WTC11 (cell line): ENCODE data around the gene CNTNAP5. TPM values are rescaled to one million over a fixed set of nuclear protein-coding genes. Genes with fewer than 3 reads are reported as not detected.

Experiments
- ATAC-seq: fragments of 200-7000 bp; cut with Tn5 transposase; 2 replicates; pipeline ENCODE4 v1.10.0; 2021; ENCODE audit warnings: mild to moderate bottlenecking, moderate library complexity
- CTCF ChIA-PET: fragments of 300-600 bp; sonication (Branson Sonifier 250); formaldehyde crosslinking; loops from one replicate; lab custom pipeline; 2021; ENCODE audit warnings: antibody characterized with exemption; lab: Charles Lee
- POLR2A ChIA-PET: fragments of 350-600 bp; sonication (Branson Sonifier 250); formaldehyde crosslinking; loops from one replicate; lab custom pipeline; 2021; ENCODE audit warnings: antibody characterized with exemption; lab: Charles Lee
- DNase-seq: peaks from one replicate; pipeline ENCODE4 v3.0.0; 2021; ENCODE audit warnings: low spot score
- H3K27ac Mint-ChIP-seq: 2 replicates; pipeline ENCODE4 v1.8.0; 2021; ENCODE audit warnings: mixed read lengths
- H3K27me3 Mint-ChIP-seq: 2 replicates; pipeline ENCODE4 v1.8.0; 2021; ENCODE audit warnings: low read depth, mild to moderate bottlenecking, moderate library complexity, mixed read lengths
- H3K36me3 Mint-ChIP-seq: 2 replicates; pipeline ENCODE4 v1.8.0; 2021; ENCODE audit warnings: mixed read lengths
- H3K4me1 Mint-ChIP-seq: 2 replicates; pipeline ENCODE4 v1.8.0; 2022; ENCODE audit warnings: mixed read lengths
- H3K4me3 Mint-ChIP-seq: 2 replicates; pipeline ENCODE4 v1.8.0; 2021; ENCODE audit warnings: mild to moderate bottlenecking, moderate library complexity, mixed read lengths
- H3K9me3 Mint-ChIP-seq: 2 replicates; pipeline ENCODE4 v1.8.0; 2021; ENCODE audit warnings: mixed read lengths
- ATF2 ChIP-seq: sonication (generic); formaldehyde crosslinking; IDR thresholded peaks from 2 replicates; pipeline ENCODE4 v1.8.1; 2022; ENCODE audit warnings: low read depth, missing genetic modification reagents, borderline replicate concordance
- ATF3 ChIP-seq: sonication (generic); formaldehyde crosslinking; conservative IDR thresholded peaks from 2 replicates; pipeline ENCODE4 v1.8.1; 2022; ENCODE audit warnings: mild to moderate bottlenecking, missing genetic modification reagents
- ATF6 ChIP-seq: sonication (generic); formaldehyde crosslinking; IDR thresholded peaks from 2 replicates; pipeline ENCODE4 v1.8.1; 2023; ENCODE audit warnings: mild to moderate bottlenecking, missing genetic modification reagents
- ESRRA ChIP-seq: sonication (generic); formaldehyde crosslinking; IDR thresholded peaks from 2 replicates; pipeline ENCODE4 v1.8.1; 2022; ENCODE audit warnings: mild to moderate bottlenecking, missing genetic modification reagents, borderline replicate concordance
- FOXJ3 ChIP-seq: sonication (generic); formaldehyde crosslinking; IDR thresholded peaks from 2 replicates; pipeline ENCODE4 v1.9.0; 2021; ENCODE audit warnings: missing genetic modification reagents, mild to moderate bottlenecking, borderline replicate concordance
- FOXK1 ChIP-seq: sonication (generic); formaldehyde crosslinking; IDR thresholded peaks from 2 replicates; pipeline ENCODE4 v1.8.0; 2022; ENCODE audit warnings: mild to moderate bottlenecking, moderate library complexity, missing genetic modification reagents
- HMGA2 ChIP-seq: fragments of 250-450 bp; sonication (Bioruptor Pico); IDR thresholded peaks from 2 replicates; pipeline ENCODE4 v1.4.0; 2021; ENCODE audit warnings: mild to moderate bottlenecking, moderate library complexity
- HMGXB4 ChIP-seq: sonication (generic); formaldehyde crosslinking; IDR thresholded peaks from 2 replicates; pipeline ENCODE4 v1.8.1; 2023; ENCODE audit warnings: mild to moderate bottlenecking, moderate library complexity, missing genetic modification reagents
- IRF2 ChIP-seq: sonication (generic); formaldehyde crosslinking; IDR thresholded peaks from 2 replicates; pipeline ENCODE4 v1.8.0; 2022; ENCODE audit warnings: low read depth, missing genetic modification reagents, borderline replicate concordance
- JUN ChIP-seq: sonication (generic); formaldehyde crosslinking; IDR thresholded peaks from 2 replicates; pipeline ENCODE4 v1.8.0; 2023; ENCODE audit warnings: mild to moderate bottlenecking, missing genetic modification reagents
- MYBL2 ChIP-seq: sonication (generic); formaldehyde crosslinking; IDR thresholded peaks from 2 replicates; pipeline ENCODE4 v1.8.1; 2023; ENCODE audit warnings: mild to moderate bottlenecking, moderate library complexity, missing genetic modification reagents
- NFYB ChIP-seq: sonication (generic); formaldehyde crosslinking; conservative IDR thresholded peaks from 2 replicates; pipeline ENCODE4 v1.8.0; 2022; ENCODE audit warnings: low read depth, missing genetic modification reagents
- STAT6 ChIP-seq: sonication (generic); formaldehyde crosslinking; conservative IDR thresholded peaks from 2 replicates; pipeline ENCODE4 v1.8.1; 2023; ENCODE audit warnings: mild to moderate bottlenecking, low read depth, missing genetic modification reagents, moderate library complexity
- USF1 ChIP-seq: sonication (generic); formaldehyde crosslinking; IDR thresholded peaks from 2 replicates; pipeline ENCODE4 v1.8.0; 2022; ENCODE audit warnings: mild to moderate bottlenecking, missing genetic modification reagents
- USF2 ChIP-seq: sonication (generic); formaldehyde crosslinking; IDR thresholded peaks from 2 replicates; pipeline ENCODE4 v1.8.1; 2023; ENCODE audit warnings: mild to moderate bottlenecking, missing genetic modification reagents, moderate library complexity
- ZNF121 ChIP-seq: sonication (generic); formaldehyde crosslinking; IDR thresholded peaks from 2 replicates; pipeline ENCODE4 v1.8.0; 2023; ENCODE audit warnings: missing genetic modification reagents
- ZNF263 ChIP-seq: sonication (generic); formaldehyde crosslinking; IDR thresholded peaks from 2 replicates; pipeline ENCODE4 v1.8.1; 2022; ENCODE audit warnings: low read depth, mild to moderate bottlenecking, moderate library complexity, missing genetic modification reagents
- total RNA-seq: library from RNA; stranded (reverse); gene quantifications from 3 replicates; pipeline ENCODE4 v1.2.3, GENCODE V29; 2021
- TF ChIP-seq, protein P1 (sequence below): fragments of 250-450 bp; sonication (Bioruptor Pico); IDR thresholded peaks from 2 replicates; pipeline ENCODE4 v2.1.2; 2022; ENCODE audit warnings: mild to moderate bottlenecking, moderate library complexity
- TF ChIP-seq, protein P2 (sequence below): sonication (generic); formaldehyde crosslinking; IDR thresholded peaks from 2 replicates; pipeline ENCODE4 v1.8.1; 2023; ENCODE audit warnings: mild to moderate bottlenecking, missing genetic modification reagents, borderline replicate concordance

CNTNAP5 gene
- total RNA-seq, 1 experiment from 2014 or later, result 0.22 TPM

- ChIA-PET POLR2A (no interaction called here), CTCF (interaction anchor here (0.7 kb wide), 1 partner anchor 878 kb away, joined by 3 read pairs; no protein-coding TSS in a partner anchor)
- Mint-ChIP-seq H3K27me3 (no peaks in the 10 kb centered on the region), H3K4me3 (no peak overlapping the region), H3K27ac (no peak overlapping the region), H3K4me1 (peaks cover 6% of the 10 kb centered on the region; the same call in 1 of the 2 replicates), H3K9me3 (peaks cover 8% of the 10 kb centered on the region), H3K36me3 (no peaks in the 10 kb centered on the region)
- TF ChIP-seq JUN, result no peak
- no peak for TF ChIP-seq IRF2 (CRISPR knock-in tag)
- no peak for TF ChIP-seq ZNF121
- no peak for TF ChIP-seq STAT6
- TF ChIP-seq FOXJ3, result no peak
- TF ChIP-seq ATF2 (CRISPR knock-in tag), result no peak
- no peak for TF ChIP-seq FOXK1 (CRISPR knock-in tag)
- no peak for TF ChIP-seq USF2 (CRISPR knock-in tag)
- TF ChIP-seq, protein P1, sequence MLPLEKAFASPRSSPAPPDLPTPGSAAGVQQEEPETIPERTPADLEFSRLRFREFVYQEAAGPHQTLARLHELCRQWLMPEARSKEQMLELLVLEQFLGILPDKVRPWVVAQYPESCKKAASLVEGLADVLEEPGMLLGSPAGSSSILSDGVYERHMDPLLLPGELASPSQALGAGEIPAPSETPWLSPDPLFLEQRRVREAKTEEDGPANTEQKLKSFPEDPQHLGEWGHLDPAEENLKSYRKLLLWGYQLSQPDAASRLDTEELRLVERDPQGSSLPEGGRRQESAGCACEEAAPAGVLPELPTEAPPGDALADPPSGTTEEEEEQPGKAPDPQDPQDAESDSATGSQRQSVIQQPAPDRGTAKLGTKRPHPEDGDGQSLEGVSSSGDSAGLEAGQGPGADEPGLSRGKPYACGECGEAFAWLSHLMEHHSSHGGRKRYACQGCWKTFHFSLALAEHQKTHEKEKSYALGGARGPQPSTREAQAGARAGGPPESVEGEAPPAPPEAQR (CRISPR knock-in tag), result no peak
- no peak for DNase-seq
- ATAC-seq, result no peak
Observed at GRCh38 chr2:124698979-124699565, 674.0 kb downstream of the CNTNAP5 start.

GRCh38 chr2:124702777-124703176 lies 677.7 kb downstream of the CNTNAP5 start:
- no peak overlapping the region for H3K4me3 Mint-ChIP-seq
- DNase-seq, result no peak
- H3K9me3 Mint-ChIP-seq, result peaks cover 8% of the 10 kb centered on the region
- ChIA-PET POLR2A (no interaction called here), CTCF (no interaction called here)
- no peaks in the 10 kb centered on the region for H3K27me3 Mint-ChIP-seq
- no peak for ATAC-seq
- no peaks in the 10 kb centered on the region for H3K36me3 Mint-ChIP-seq
- no peak overlapping the region for H3K27ac Mint-ChIP-seq
- H3K4me1 Mint-ChIP-seq, result peaks cover 8% of the 10 kb centered on the region; the same call in 1 of the 2 replicates
- no peak for TF ChIP-seq MYBL2 (CRISPR knock-in tag)
- no peak for TF ChIP-seq ESRRA (CRISPR knock-in tag)
- TF ChIP-seq NFYB, result no peak
- no peak for TF ChIP-seq USF1 (CRISPR knock-in tag)
- TF ChIP-seq HMGA2 (CRISPR knock-in tag), result no peak
- no peak for TF ChIP-seq ATF6 (CRISPR knock-in tag)
- TF ChIP-seq JUN, result no peak
- TF ChIP-seq HMGXB4 (CRISPR knock-in tag), result no peak
- TF ChIP-seq ZNF263 (CRISPR knock-in tag), result no peak
- no peak for TF ChIP-seq ATF3
- TF ChIP-seq, protein P2, sequence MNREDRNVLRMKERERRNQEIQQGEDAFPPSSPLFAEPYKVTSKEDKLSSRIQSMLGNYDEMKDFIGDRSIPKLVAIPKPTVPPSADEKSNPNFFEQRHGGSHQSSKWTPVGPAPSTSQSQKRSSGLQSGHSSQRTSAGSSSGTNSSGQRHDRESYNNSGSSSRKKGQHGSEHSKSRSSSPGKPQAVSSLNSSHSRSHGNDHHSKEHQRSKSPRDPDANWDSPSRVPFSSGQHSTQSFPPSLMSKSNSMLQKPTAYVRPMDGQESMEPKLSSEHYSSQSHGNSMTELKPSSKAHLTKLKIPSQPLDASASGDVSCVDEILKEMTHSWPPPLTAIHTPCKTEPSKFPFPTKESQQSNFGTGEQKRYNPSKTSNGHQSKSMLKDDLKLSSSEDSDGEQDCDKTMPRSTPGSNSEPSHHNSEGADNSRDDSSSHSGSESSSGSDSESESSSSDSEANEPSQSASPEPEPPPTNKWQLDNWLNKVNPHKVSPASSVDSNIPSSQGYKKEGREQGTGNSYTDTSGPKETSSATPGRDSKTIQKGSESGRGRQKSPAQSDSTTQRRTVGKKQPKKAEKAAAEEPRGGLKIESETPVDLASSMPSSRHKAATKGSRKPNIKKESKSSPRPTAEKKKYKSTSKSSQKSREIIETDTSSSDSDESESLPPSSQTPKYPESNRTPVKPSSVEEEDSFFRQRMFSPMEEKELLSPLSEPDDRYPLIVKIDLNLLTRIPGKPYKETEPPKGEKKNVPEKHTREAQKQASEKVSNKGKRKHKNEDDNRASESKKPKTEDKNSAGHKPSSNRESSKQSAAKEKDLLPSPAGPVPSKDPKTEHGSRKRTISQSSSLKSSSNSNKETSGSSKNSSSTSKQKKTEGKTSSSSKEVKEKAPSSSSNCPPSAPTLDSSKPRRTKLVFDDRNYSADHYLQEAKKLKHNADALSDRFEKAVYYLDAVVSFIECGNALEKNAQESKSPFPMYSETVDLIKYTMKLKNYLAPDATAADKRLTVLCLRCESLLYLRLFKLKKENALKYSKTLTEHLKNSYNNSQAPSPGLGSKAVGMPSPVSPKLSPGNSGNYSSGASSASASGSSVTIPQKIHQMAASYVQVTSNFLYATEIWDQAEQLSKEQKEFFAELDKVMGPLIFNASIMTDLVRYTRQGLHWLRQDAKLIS (CRISPR knock-in tag), result no peak
